H1 (cell line): ENCODE data around the gene CHCHD6. TPM values are rescaled to one million over a fixed set of nuclear protein-coding genes. Genes with fewer than 3 reads are reported as not detected.

ENCODE experiments used
- CTCF ChIA-PET: fragments of 300-600 bp; sonication (Branson Sonifier 250); formaldehyde crosslinking; loops from one replicate; lab custom pipeline; 2021; ENCODE audit not compliant: partially characterized antibody; lab: Charles Lee
- POLR2A ChIA-PET: fragments of 300-600 bp; sonication (Branson Sonifier 250); formaldehyde crosslinking; loops from one replicate; lab custom pipeline; 2021; ENCODE audit warnings: inconsistent platforms; ENCODE audit not compliant: partially characterized antibody; lab: Charles Lee
- DNase-seq, 2 experiments: peaks; one replicate each; pipeline versions ENCODE4 v3.0.0 to v3.0.0-alpha.2; 2010 to 2022; ENCODE audit warnings: low spot score in 2 of 2, low read depth in 1 of 2, mixed read lengths in 1 of 2
- FAIRE-seq: peaks from 2 replicates; lab custom pipeline; 2011; peaks lifted over from hg19 to GRCh38; lab: Jason Lieb, UNC
- H2AFZ ChIP-seq: 2 replicates; pipeline ENCODE4 v1.8.1; 2012; ENCODE audit warnings: low read length, inconsistent platforms
- H2AK5ac ChIP-seq: 2 replicates; pipeline ENCODE4 v1.6.1; 2013; ENCODE audit warnings: low read depth, low read length
- H2BK120ac ChIP-seq: replicated peaks from 2 replicates; pipeline ENCODE3; 2013; ENCODE audit warnings: low read depth, low read length, inconsistent platforms
- H2BK12ac ChIP-seq: 2 replicates; pipeline ENCODE4 v1.6.1; 2013; ENCODE audit warnings: low read depth, low read length
- H2BK15ac ChIP-seq: 2 replicates; pipeline ENCODE4 v1.6.1; 2013; ENCODE audit warnings: low read length
- H2BK20ac ChIP-seq: 2 replicates; pipeline ENCODE4 v1.6.1; 2013; ENCODE audit warnings: low read length
- H2BK5ac ChIP-seq: 2 replicates; pipeline ENCODE4 v1.6.1; 2013; ENCODE audit warnings: low read depth, low read length
- H3K14ac ChIP-seq: 2 replicates; pipeline ENCODE4 v1.6.1; 2013; ENCODE audit warnings: inconsistent platforms; ENCODE audit not compliant: insufficient read length
- H3K18ac ChIP-seq: 2 replicates; pipeline ENCODE4 v1.6.1; 2013; ENCODE audit warnings: low read length; ENCODE audit errors: extremely low read depth
- H3K23ac ChIP-seq: 2 replicates; pipeline ENCODE4 v1.6.1; 2013; ENCODE audit warnings: inconsistent platforms; ENCODE audit not compliant: insufficient read length
- H3K23me2 ChIP-seq: 2 replicates; pipeline ENCODE4 v1.6.1; 2013; ENCODE audit warnings: low read depth, low read length
- H3K27ac ChIP-seq: 2 replicates; pipeline ENCODE4 v1.6.1; 2011; ENCODE audit warnings: low read depth, low read length, inconsistent platforms
- H3K27me3 ChIP-seq, 4 experiments: replicated peaks in 1 of 4; 1 replicate in 1 of 4; 2 replicates in 3 of 4; pipeline versions ENCODE4 v1.6.1 to v1.8.1; 2011 to 2013; ENCODE audit warnings: low read length in 3 of 4, mild to moderate bottlenecking in 3 of 4, inconsistent platforms in 2 of 4, mixed read lengths in 2 of 4, moderate library complexity in 1 of 4; ENCODE audit not compliant: control insufficient read depth in 3 of 4, insufficient read depth in 3 of 4; ENCODE audit errors: extremely low read depth in 1 of 4
- H3K36me3 ChIP-seq, 4 experiments: 2 replicates each; pipeline versions ENCODE4 v1.6.1 to v1.8.1; 2011 to 2013; ENCODE audit warnings: mild to moderate bottlenecking in 4 of 4, low read length in 3 of 4, moderate library complexity in 2 of 4, control low read depth in 1 of 4, inconsistent platforms in 1 of 4; ENCODE audit not compliant: insufficient read depth in 4 of 4, control insufficient read depth in 2 of 4
- H3K4ac ChIP-seq: replicated peaks from 2 replicates; pipeline ENCODE3; 2013; ENCODE audit warnings: low read length, low read depth, mixed read lengths, inconsistent platforms; ENCODE audit not compliant: insufficient read length
- H3K4me1 ChIP-seq, 4 experiments: replicated peaks in 1 of 4; 1 replicate in 1 of 4; 2 replicates in 3 of 4; pipeline versions ENCODE4 v1.6.1 to v1.8.1; 2011 to 2013; ENCODE audit warnings: low read length in 3 of 4, inconsistent platforms in 2 of 4, mixed read lengths in 1 of 4; ENCODE audit not compliant: insufficient read depth in 4 of 4, control insufficient read depth in 3 of 4
- H3K4me2 ChIP-seq, 2 experiments: 2 replicates each; pipeline versions ENCODE4 v1.6.1 to v1.8.1; 2011 to 2013; ENCODE audit warnings: low read depth in 2 of 2, low read length in 2 of 2, control low read depth in 1 of 2, inconsistent platforms in 1 of 2, mild to moderate bottlenecking in 1 of 2; ENCODE audit not compliant: insufficient read depth in 1 of 2
- H3K4me3 ChIP-seq, 4 experiments: fragments of 200-600, 300-600 bp in 1 of 4; sonication (generic), shearing (Covaris generic), sonication (Bioruptor Twin) in 1 of 4; 2 replicates each; pipeline versions ENCODE4 v1.5.1 to v1.8.1; 2011 to 2016; ENCODE audit warnings: low read length in 4 of 4, low read depth in 3 of 4, control low read depth in 2 of 4, inconsistent platforms in 2 of 4, mild to moderate bottlenecking in 2 of 4, mixed read lengths in 1 of 4, moderate library complexity in 1 of 4; ENCODE audit not compliant: insufficient read depth in 2 of 4; ENCODE audit errors: extremely low read depth in 1 of 4
- H3K56ac ChIP-seq: replicated peaks from 2 replicates; pipeline ENCODE3; 2013; ENCODE audit warnings: low read depth, mild to moderate bottlenecking, mixed read lengths, low read length, inconsistent platforms; ENCODE audit not compliant: insufficient read length
- H3K79me1 ChIP-seq: 2 replicates; pipeline ENCODE4 v1.6.1; 2013; ENCODE audit warnings: low read depth, low read length, control low read depth
- H3K79me2 ChIP-seq, 2 experiments: 2 replicates each; pipeline versions ENCODE4 v1.6.1 to v1.8.1; 2012 to 2013; ENCODE audit warnings: low read length in 2 of 2, mild to moderate bottlenecking in 2 of 2, inconsistent platforms in 1 of 2; ENCODE audit not compliant: insufficient read depth in 2 of 2, control insufficient read depth in 1 of 2
- H3K9ac ChIP-seq, 4 experiments: replicated peaks in 1 of 4; 1 replicate in 1 of 4; 2 replicates in 3 of 4; pipeline versions ENCODE4 v1.6.1 to v1.8.1; 2011 to 2013; ENCODE audit warnings: low read depth in 3 of 4, low read length in 3 of 4, control low read depth in 2 of 4, mild to moderate bottlenecking in 2 of 4, moderate library complexity in 2 of 4, inconsistent platforms in 1 of 4; ENCODE audit errors: extremely low read depth in 1 of 4
- H3K9me3 ChIP-seq, 2 experiments: 2 replicates each; pipeline versions ENCODE4 v1.6.1 to v1.8.1; 2012 to 2013; ENCODE audit warnings: mild to moderate bottlenecking in 2 of 2, moderate library complexity in 2 of 2, control low read depth in 1 of 2, inconsistent platforms in 1 of 2, low read depth in 1 of 2, low read length in 1 of 2, mixed read lengths in 1 of 2; ENCODE audit not compliant: insufficient read depth in 2 of 2
- H4K20me1 ChIP-seq, 2 experiments: replicated peaks in 1 of 2; 2 replicates each; pipeline versions ENCODE3 to v1.8.1; 2011 to 2013; ENCODE audit warnings: inconsistent platforms in 2 of 2, low read length in 2 of 2, mild to moderate bottlenecking in 1 of 2; ENCODE audit not compliant: insufficient read depth in 2 of 2, control insufficient read depth in 1 of 2
- H4K5ac ChIP-seq: 2 replicates; pipeline ENCODE4 v1.6.1; 2013; ENCODE audit warnings: low read length, low read depth, mixed read lengths, inconsistent platforms; ENCODE audit not compliant: insufficient read length
- H4K8ac ChIP-seq: 2 replicates; pipeline ENCODE4 v1.8.0; 2013; ENCODE audit warnings: mild to moderate bottlenecking, moderate library complexity, low read length, inconsistent platforms; ENCODE audit not compliant: insufficient read depth; ENCODE audit errors: extremely low read depth
- H4K91ac ChIP-seq: replicated peaks from 2 replicates; pipeline ENCODE3; 2013; ENCODE audit warnings: low read length, mixed read lengths, inconsistent platforms; ENCODE audit not compliant: insufficient read length
- ASH2L ChIP-seq: fragments of 200-600, 300-600 bp; sonication (generic); IDR thresholded peaks from one replicate; pipeline ENCODE4 v1.7.1; 2017; ENCODE audit warnings: low read length
- CREB1 ChIP-seq: IDR thresholded peaks from 2 replicates; pipeline ENCODE4 v1.6.1; 2012; ENCODE audit warnings: inconsistent platforms
- GABPA ChIP-seq: IDR thresholded peaks from 2 replicates; pipeline ENCODE4 v1.6.1; 2011; ENCODE audit warnings: mild to moderate bottlenecking, low read length, moderate library complexity, borderline replicate concordance; ENCODE audit not compliant: insufficient read depth
- JUN ChIP-seq: IDR thresholded peaks from 2 replicates; pipeline ENCODE4 v1.6.1; 2011; ENCODE audit warnings: low read depth, mild to moderate bottlenecking, improper control_type of control experiment, low read length
- KDM4A ChIP-seq: IDR thresholded peaks from one replicate; pipeline ENCODE4 v1.7.1; 2012; ENCODE audit warnings: low read depth, mild to moderate bottlenecking, moderate library complexity, low read length, inconsistent platforms; ENCODE audit not compliant: severe bottlenecking
- POLR2AphosphoS5 ChIP-seq: IDR thresholded peaks from 2 replicates; pipeline ENCODE4 v1.6.1; 2011; ENCODE audit warnings: low read depth, low read length
- SUZ12 ChIP-seq: fragments of 200-600 bp; sonication (generic); IDR thresholded peaks from 2 replicates; pipeline ENCODE4 v1.6.1; 2012; ENCODE audit warnings: mild to moderate bottlenecking, inconsistent platforms, low read length, moderate library complexity, mixed read lengths
- WGBS, 2 experiments: shearing (Covaris generic) in 1 of 2; methylation state at CpG; one replicate each; pipeline versions ENCODE4 v1.1.6 to v1.1.7; 2013 to 2015; ENCODE audit warnings: low lambda C conversion rate in 2 of 2, mixed read lengths in 2 of 2, inconsistent platforms in 1 of 2, low coverage in 1 of 2, missing lambda C conversion rate in 1 of 2; ENCODE audit not compliant: insufficient replicate concordance in 2 of 2, insufficient coverage in 1 of 2, insufficient read length in 1 of 2; ENCODE audit errors: extremely low coverage in 1 of 2, missing lambda C conversion rate in 1 of 2; 5-methylcytosine and 5-hydroxymethylcytosine counted together
- polyA plus RNA-seq, 7 experiments: library from polyadenylated mRNA; depleted of rRNA in 3 of 7; stranded (reverse) in 5 of 7; unstranded in 2 of 7; fragments of >200 nt in 5 of 7; fragments of 200-250 nt in 2 of 7; gene quantifications; 1 replicate in 5 of 7; 2 replicates in 1 of 7; 4 replicates in 1 of 7; pipeline versions ENCODE4 v1.2.1 to v1.2.3, GENCODE V29; 2011 to 2013; ENCODE audit warnings: missing spikeins in 2 of 7, mixed read lengths in 2 of 7
- total RNA-seq: library from RNA; stranded (reverse); fragmentation: NEBNext Ultra II Directional; extraction: Animal tissue kit (Norgen Biotek cat#: 25700); gene quantifications from 2 replicates; pipeline ENCODE4 v1.2.1, GENCODE V29; 2021
- TF ChIP-seq, protein P1 (sequence below): IDR thresholded peaks from 2 replicates; pipeline ENCODE4 v1.6.1; 2012; ENCODE audit warnings: inconsistent platforms

The CHCHD6 gene
- total and polyA plus RNA-seq, 2 of the 8 experiments (the other 6 are each of a cell fraction or from before 2014, with no cell fraction given) = 32.4 to 37.6 TPM

DNA sequence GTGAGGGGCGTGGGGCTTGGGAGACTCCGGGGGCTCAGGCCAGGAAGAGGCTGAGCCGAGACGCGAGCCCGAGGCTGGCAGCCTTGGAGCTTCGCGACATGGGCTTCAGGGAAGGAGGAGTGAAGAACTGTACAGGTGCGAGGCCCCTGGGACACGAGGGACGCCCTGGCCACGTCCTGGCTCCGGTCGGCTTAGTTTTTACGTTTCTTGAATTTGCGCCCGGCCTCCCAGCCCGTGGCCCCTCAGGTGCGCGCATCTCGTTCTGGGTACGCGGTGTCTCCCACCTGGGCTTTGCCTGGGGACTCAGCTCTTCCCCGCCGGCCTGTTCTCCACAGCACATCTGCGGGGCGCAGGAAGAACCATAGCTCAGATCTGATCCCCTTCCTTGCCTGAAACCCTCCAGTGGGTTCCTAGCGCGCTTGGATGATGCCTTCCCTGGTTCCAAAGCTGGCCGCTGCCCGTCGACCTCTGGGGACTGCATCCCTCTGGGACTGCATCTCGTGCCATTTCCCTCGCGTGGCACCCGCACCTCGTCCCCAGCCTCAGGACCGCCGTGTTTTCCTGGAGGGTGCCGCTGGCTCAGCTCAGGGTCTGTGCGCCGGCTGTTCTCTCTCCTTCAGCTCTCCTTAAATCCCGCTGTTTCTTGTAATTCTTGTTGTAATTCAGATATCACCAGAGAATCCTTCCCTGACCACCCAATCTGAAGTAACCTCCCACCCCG is 614 bp downstream of the CHCHD6 start:
- H2BK12ac ChIP-seq = no peak overlapping the region
- peak overlapping the region; percentile 66; the same call in 1 of the 2 replicates for H4K8ac ChIP-seq
- peaks cover 0 to 23% of the 10 kb centered on the region in 2 experiments; a peak in 3 of 4 replicates for H3K79me2 ChIP-seq
- H2BK120ac ChIP-seq = no peak overlapping the region
- H3K18ac ChIP-seq = no peak overlapping the region; the same call in 1 of the 2 replicates
- ChIA-PET POLR2A (interaction anchor here (1.3 to 1.4 kb wide), 2 partner anchors 8 to 14 kb away, joined by 3 to 5 read pairs; no protein-coding TSS in a partner anchor), CTCF (interaction anchor here (0.7 to 3.3 kb wide), 13 partner anchors 8 to 769 kb away, joined by 3 to 19 read pairs (median 4); no protein-coding TSS in a partner anchor)
- peak overlapping the region; percentile 79 to 83 for H3K4me2 ChIP-seq
- H3K4me1 ChIP-seq = peaks cover 3 to 8% (median 5%) of the 10 kb centered on the region in 4 experiments; a peak in 6 of 7 replicates
- H3K27ac ChIP-seq = no peak overlapping the region
- no peaks in the 10 kb centered on the region for H3K9me3 ChIP-seq
- no peak overlapping the region for H3K14ac ChIP-seq
- peak overlapping the region; percentile 57 to 77 (median 62) for H3K4me3 ChIP-seq
- no peak overlapping the region for H3K23ac ChIP-seq
- H2AK5ac ChIP-seq = no peak overlapping the region
- peaks cover 0 to 4% of the 10 kb centered on the region in 2 experiments for H4K20me1 ChIP-seq
- peaks cover 0 to 15% (median 6%) of the 10 kb centered on the region in 4 experiments; a peak in 5 of 7 replicates for H3K27me3 ChIP-seq
- peak overlapping the region; percentile 4; the same call in 1 of the 2 replicates for H2AFZ ChIP-seq
- no peak overlapping the region for H4K5ac ChIP-seq
- no peaks in the 10 kb centered on the region for H3K79me1 ChIP-seq
- no peak overlapping the region for H2BK5ac ChIP-seq
- H3K9ac ChIP-seq = no peak overlapping the region; a peak in 1 of 7 replicates
- 22% methylated on average over 27 of the region's 44 CpGs; no CpG with 5 or more reads in 1 of the 2 experiments for WGBS, 2 experiments
- no peak overlapping the region for H3K4ac ChIP-seq
- H3K36me3 ChIP-seq = no peaks in the 10 kb centered on the region
- no peak overlapping the region for H2BK15ac ChIP-seq
- peaks cover 11% of the 10 kb centered on the region; the same call in 1 of the 2 replicates for H3K23me2 ChIP-seq
- no peak for TF ChIP-seq JUN
- TF ChIP-seq, protein P1, sequence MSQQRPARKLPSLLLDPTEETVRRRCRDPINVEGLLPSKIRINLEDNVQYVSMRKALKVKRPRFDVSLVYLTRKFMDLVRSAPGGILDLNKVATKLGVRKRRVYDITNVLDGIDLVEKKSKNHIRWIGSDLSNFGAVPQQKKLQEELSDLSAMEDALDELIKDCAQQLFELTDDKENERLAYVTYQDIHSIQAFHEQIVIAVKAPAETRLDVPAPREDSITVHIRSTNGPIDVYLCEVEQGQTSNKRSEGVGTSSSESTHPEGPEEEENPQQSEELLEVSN = peak; percentile 69
- peak; percentile 7 for TF ChIP-seq ASH2L
- TF ChIP-seq KDM4A = peak; percentile 86
- no peak for TF ChIP-seq GABPA
- TF ChIP-seq POLR2AphosphoS5 = no peak
- 0 out of 2 replicates have a peak, but pooled peaks have one; percentile 8 for TF ChIP-seq SUZ12
- TF ChIP-seq CREB1 = no peak
- H2BK20ac ChIP-seq = no peak overlapping the region
- no peak for FAIRE-seq
- no peak for DNase-seq
- H4K91ac ChIP-seq = no peak overlapping the region
- no peak overlapping the region for H3K56ac ChIP-seq
